Measurements from ENCODE around the gene TULP3. TPM values are rescaled to one million over a fixed set of nuclear protein-coding genes. Genes with fewer than 3 reads are reported as not detected.

TULP3 gene
- total RNA-seq, 2 experiments from 2014 or later = 10.7 to 11.0 TPM

DNA sequence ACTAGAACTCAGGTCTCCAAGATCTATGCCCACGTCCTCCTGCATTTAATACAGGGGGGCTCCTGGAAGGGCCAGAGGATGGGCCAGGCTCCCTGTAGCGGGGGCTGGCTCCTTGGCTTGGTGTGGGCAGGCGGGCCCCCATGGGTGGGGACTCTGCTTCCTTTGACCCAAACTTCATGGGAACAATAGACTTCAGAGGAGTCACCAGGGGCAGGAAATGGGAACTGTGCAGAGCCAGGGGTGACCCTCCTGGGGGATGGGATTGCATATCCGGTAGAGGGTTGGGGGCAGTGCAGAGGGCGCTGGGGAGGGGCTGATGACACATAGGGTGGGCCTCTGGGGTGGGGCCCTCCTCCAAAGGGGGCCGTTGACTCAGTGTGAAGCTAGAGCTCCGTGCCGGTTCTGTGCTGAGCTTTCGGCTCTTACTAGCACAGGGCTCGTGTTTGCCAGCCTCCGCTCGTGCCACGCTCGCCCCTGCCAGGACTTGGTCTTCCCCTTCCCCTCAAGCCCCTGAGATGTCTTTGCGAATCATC, 73.1 kb downstream of the TULP3 start:
- H2AFZ ChIP-seq (ENCODE audit: low read length) = no peak overlapping the region
- intact Hi-C loops (cut with micrococcal nuclease; ENCODE audit: unreplicated experiment) = no loop called here
- POLR2A ChIA-PET = no interaction called here

DNA sequence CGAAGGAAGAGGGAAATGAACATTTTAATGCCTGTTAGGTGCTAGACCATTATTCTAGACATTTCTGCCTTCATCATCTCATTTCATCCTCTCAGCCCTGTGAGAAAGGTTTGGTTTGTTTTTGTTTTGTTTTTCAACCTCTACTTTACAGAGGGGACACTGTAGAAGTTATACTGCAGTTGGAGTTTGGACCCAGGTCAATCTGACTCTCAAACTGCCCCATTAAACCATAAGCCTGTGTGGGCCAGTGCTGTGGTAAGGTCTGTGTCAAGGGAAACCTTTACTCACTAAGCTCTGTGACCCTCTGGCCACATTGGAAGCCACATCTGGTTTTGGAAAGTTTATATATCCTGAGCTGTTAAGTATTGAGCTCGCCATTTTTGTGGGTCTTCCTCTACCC, 77.0 kb downstream of the TULP3 start:
- H2AFZ ChIP-seq (ENCODE audit: low read length) = no peak overlapping the region
- no peaks in the 10 kb centered on the region for H3K9me3 ChIP-seq (ENCODE audit: low read length)
- no peaks in the 10 kb centered on the region for H3K9me2 ChIP-seq (ENCODE audit: insufficient read depth, low read length)
- intact Hi-C loops (cut with micrococcal nuclease; ENCODE audit: unreplicated experiment) = no loop called here
- DNase-seq (ENCODE audit: low spot score) = no peak
- H3K4me1 ChIP-seq (ENCODE audit: insufficient read depth, low read length, poor library complexity, severe bottlenecking) = no peaks in the 10 kb centered on the region
- ChIA-PET POLR2A (interaction anchor here (0.7 kb wide), 1 partner anchor 53 kb away, joined by 7 read pairs; no protein-coding TSS in a partner anchor), CTCF (ENCODE audit: unreplicated experiment) (no interaction called here)
- H3K79me2 ChIP-seq (ENCODE audit: insufficient read depth, low read depth, low read length) = no peaks in the 10 kb centered on the region
- H3K4me2 ChIP-seq (ENCODE audit: low read length) = no peak overlapping the region
- TF ChIP-seq CTCF (conservative IDR thresholded peaks at IDR 0.05; ENCODE audit: low read length) (no peak), EZH2phosphoT487 (IDR thresholded peaks at IDR 0.05; ENCODE audit: borderline replicate concordance, low read depth, low read length) (no peak)
- no peak overlapping the region for H3K27ac ChIP-seq (ENCODE audit: low read depth, low read length, poor library complexity, severe bottlenecking)
- no peaks in the 10 kb centered on the region for H3K36me3 ChIP-seq (ENCODE audit: insufficient read depth, low read length)
- H4K20me1 ChIP-seq (ENCODE audit: insufficient read depth, low read length) = no peaks in the 10 kb centered on the region
- BruUV-seq (replicated peaks) = no TSS peak
- no peak overlapping the region for H3K4me3 ChIP-seq (ENCODE audit: low read depth, low read length, poor library complexity, severe bottlenecking)

More for the DNA sequence above, 73.1 kb downstream of the TULP3 start:
- BruUV-seq (replicated peaks) = no TSS peak
- TF ChIP-seq CTCF (conservative IDR thresholded peaks at IDR 0.05; ENCODE audit: low read length) = no peak
- TF ChIP-seq EZH2phosphoT487 (IDR thresholded peaks at IDR 0.05; ENCODE audit: borderline replicate concordance, low read depth, low read length) = no peak
- H4K20me1 ChIP-seq (ENCODE audit: insufficient read depth, low read length) = no peaks in the 10 kb centered on the region
- no peaks in the 10 kb centered on the region for H3K79me2 ChIP-seq (ENCODE audit: insufficient read depth, low read depth, low read length)
- CTCF ChIA-PET (ENCODE audit: unreplicated experiment) = no interaction called here
- H3K4me3 ChIP-seq (ENCODE audit: low read depth, low read length, poor library complexity, severe bottlenecking) = no peak overlapping the region
- H3K9me3 ChIP-seq (ENCODE audit: low read length) = no peaks in the 10 kb centered on the region
- no peak overlapping the region for H3K27ac ChIP-seq (ENCODE audit: low read depth, low read length, poor library complexity, severe bottlenecking)
- H3K9me2 ChIP-seq (ENCODE audit: insufficient read depth, low read length) = no peaks in the 10 kb centered on the region
- no peak overlapping the region for H3K4me2 ChIP-seq (ENCODE audit: low read length)
- H3K4me1 ChIP-seq (ENCODE audit: insufficient read depth, low read length, poor library complexity, severe bottlenecking) = no peaks in the 10 kb centered on the region
- no peaks in the 10 kb centered on the region for H3K36me3 ChIP-seq (ENCODE audit: insufficient read depth, low read length)
- no peak for DNase-seq (ENCODE audit: low spot score)

DNA sequence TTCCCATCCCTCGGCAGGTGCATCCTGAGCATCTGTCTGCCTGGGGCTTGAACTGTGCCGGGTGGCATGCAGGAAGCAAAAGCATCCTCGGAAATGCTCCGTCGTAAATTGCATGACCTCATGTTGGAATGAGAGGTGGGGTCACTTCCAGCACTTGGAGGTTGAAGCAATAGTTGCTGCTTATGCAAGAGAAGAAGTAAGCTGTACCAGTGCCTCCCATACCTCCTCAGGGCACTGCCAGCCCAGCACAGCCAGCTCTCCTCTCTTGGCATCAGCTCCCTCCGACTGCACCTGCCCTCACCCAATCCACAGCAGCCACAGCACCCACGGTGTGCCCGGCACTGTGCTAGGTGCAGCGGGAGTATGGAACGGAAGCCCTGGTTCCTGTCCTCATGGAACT, 80.1 kb downstream of the TULP3 start:
- H2AFZ ChIP-seq (ENCODE audit: low read length) = no peak overlapping the region
- no TSS peak for BruUV-seq (replicated peaks)
- no peaks in the 10 kb centered on the region for H3K4me1 ChIP-seq (ENCODE audit: insufficient read depth, low read length, poor library complexity, severe bottlenecking)
- TF ChIP-seq CTCF (conservative IDR thresholded peaks at IDR 0.05; ENCODE audit: low read length) (no peak), EZH2phosphoT487 (IDR thresholded peaks at IDR 0.05; ENCODE audit: borderline replicate concordance, low read depth, low read length) (no peak)
- no peaks in the 10 kb centered on the region for H3K9me2 ChIP-seq (ENCODE audit: insufficient read depth, low read length)
- no peaks in the 10 kb centered on the region for H3K36me3 ChIP-seq (ENCODE audit: insufficient read depth, low read length)
- no peaks in the 10 kb centered on the region for H4K20me1 ChIP-seq (ENCODE audit: insufficient read depth, low read length)
- H3K79me2 ChIP-seq (ENCODE audit: insufficient read depth, low read depth, low read length) = no peaks in the 10 kb centered on the region
- no peak overlapping the region for H3K4me3 ChIP-seq (ENCODE audit: low read depth, low read length, poor library complexity, severe bottlenecking)
- H3K9me3 ChIP-seq (ENCODE audit: low read length) = no peaks in the 10 kb centered on the region
- H3K27ac ChIP-seq (ENCODE audit: low read depth, low read length, poor library complexity, severe bottlenecking) = no peak overlapping the region
- CTCF ChIA-PET (ENCODE audit: unreplicated experiment) = no interaction called here
- POLR2A ChIA-PET = no interaction called here
- H3K4me2 ChIP-seq (ENCODE audit: low read length) = no peak overlapping the region
- DNase-seq (ENCODE audit: low spot score) = no peak
- intact Hi-C loops (cut with micrococcal nuclease; ENCODE audit: unreplicated experiment) = no loop called here
